Activated CD8-positive, alpha-beta T cell treated with anti-CD3 and anti-CD28 coated beads for 36 hours (primary cell): ENCODE data around the gene ABHD17C. TPM values are rescaled to one million over a fixed set of nuclear protein-coding genes. Genes with fewer than 3 reads are reported as not detected.

Source experiments
- ATAC-seq: fragments of 200-7000 bp; cut with Tn5 transposase; one replicate; pipeline ENCODE4 v1.10.0; 2021; ENCODE audit warnings: mild to moderate bottlenecking, moderate library complexity
- CTCF ChIA-PET: fragments of 350-600 bp; sonication (Branson Sonifier 250); formaldehyde crosslinking; loops from one replicate; lab custom pipeline; 2021; ENCODE audit warnings: antibody characterized with exemption; lab: Charles Lee
- POLR2A ChIA-PET: fragments of 350-600 bp; sonication (Branson Sonifier 250); formaldehyde crosslinking; loops from one replicate; lab custom pipeline; 2021; ENCODE audit warnings: antibody characterized with exemption; lab: Charles Lee
- DNase-seq: peaks from one replicate; pipeline ENCODE4 v3.0.0-alpha.2; 2020
- H3K27ac Mint-ChIP-seq: one replicate; pipeline ENCODE4 v1.8.0; 2021; ENCODE audit warnings: mild to moderate bottlenecking, mixed read lengths
- H3K27me3 Mint-ChIP-seq: one replicate; pipeline ENCODE4 v1.8.0; 2021; ENCODE audit warnings: mixed read lengths
- H3K36me3 Mint-ChIP-seq: one replicate; pipeline ENCODE4 v1.8.0; 2021; ENCODE audit warnings: low read depth, mixed read lengths
- H3K4me1 Mint-ChIP-seq: one replicate; pipeline ENCODE4 v1.8.0; 2021; ENCODE audit warnings: low read depth, mixed read lengths
- H3K4me3 Mint-ChIP-seq: one replicate; pipeline ENCODE4 v1.8.0; 2021; ENCODE audit warnings: mild to moderate bottlenecking, moderate library complexity, mixed read lengths
- H3K9me3 Mint-ChIP-seq: one replicate; pipeline ENCODE4 v1.8.0; 2021; ENCODE audit warnings: mixed read lengths
- CTCF ChIP-seq: fragments of 200-600 bp; IDR thresholded peaks from one replicate; pipeline ENCODE4 v1.8.0; 2022; ENCODE audit warnings: antibody characterized with exemption, mild to moderate bottlenecking
- intact Hi-C: fragments of 100-400 bp; cut with micrococcal nuclease; formaldehyde crosslinking; loops from one replicate; pipeline ENCODE4 v1.10.0; 2022
- total RNA-seq, 2 experiments: library from RNA; stranded (reverse); gene quantifications; one replicate each; pipeline ENCODE4 v1.2.3, GENCODE V29; 2021

Gene ABHD17C
- total RNA-seq, 2 experiments from 2014 or later = 5.4 to 5.6 TPM

GRCh38 chr15:80660119-80660518 is 35.0 kb upstream of the ABHD17C start:
- peaks cover 16% of the 10 kb centered on the region for H3K27me3 Mint-ChIP-seq
- H3K27ac Mint-ChIP-seq = no peak overlapping the region
- H3K9me3 Mint-ChIP-seq = peaks cover 4% of the 10 kb centered on the region
- H3K36me3 Mint-ChIP-seq = no peaks in the 10 kb centered on the region
- ChIA-PET POLR2A (no interaction called here), CTCF (interaction anchor here (1.8 kb wide), 1 partner anchor 116 kb away, joined by 6 read pairs; no protein-coding TSS in a partner anchor)
- ATAC-seq (no peak), DNase-seq (no peak)
- intact Hi-C loops = no loop called here
- H3K4me1 Mint-ChIP-seq = no peaks in the 10 kb centered on the region
- no peak for TF ChIP-seq CTCF
- H3K4me3 Mint-ChIP-seq = no peak overlapping the region

GRCh38 chr15:80662129-80662528 is 33.0 kb upstream of the ABHD17C start:
- POLR2A ChIA-PET = no interaction called here
- TF ChIP-seq CTCF = no peak
- H3K9me3 Mint-ChIP-seq = no peaks in the 10 kb centered on the region
- DNase-seq (no peak), ATAC-seq (no peak)
- H3K27ac Mint-ChIP-seq = no peak overlapping the region
- intact Hi-C loops = no loop called here
- CTCF ChIA-PET = no interaction called here
- H3K36me3 Mint-ChIP-seq = no peaks in the 10 kb centered on the region
- H3K4me3 Mint-ChIP-seq = no peak overlapping the region
- H3K27me3 Mint-ChIP-seq = peaks cover 18% of the 10 kb centered on the region
- H3K4me1 Mint-ChIP-seq = no peaks in the 10 kb centered on the region

- ChIA-PET POLR2A (no interaction called here), CTCF (no interaction called here)
- DNase-seq = no peak
- Mint-ChIP-seq H3K4me3 (no peak overlapping the region), H3K9me3 (no peaks in the 10 kb centered on the region), H3K36me3 (no peaks in the 10 kb centered on the region), H3K27me3 (peaks cover 18% of the 10 kb centered on the region), H3K27ac (no peak overlapping the region), H3K4me1 (no peaks in the 10 kb centered on the region)
- intact Hi-C loops = no loop called here
- no peak for TF ChIP-seq CTCF
- ATAC-seq = no peak
Measured at GRCh38 chr15:80662757-80663553, 32.2 kb upstream of the ABHD17C start.

GRCh38 chr15:80665151-80665550 is 30.0 kb upstream of the ABHD17C start:
- ATAC-seq (no peak), DNase-seq (no peak)
- no peak for TF ChIP-seq CTCF
- Mint-ChIP-seq H3K4me1 (no peaks in the 10 kb centered on the region), H3K27me3 (peaks cover 11% of the 10 kb centered on the region), H3K4me3 (no peak overlapping the region), H3K27ac (no peak overlapping the region), H3K9me3 (no peaks in the 10 kb centered on the region), H3K36me3 (no peaks in the 10 kb centered on the region)
- intact Hi-C loops = no loop called here
- ChIA-PET CTCF (no interaction called here), POLR2A (no interaction called here)

GRCh38 chr15:80667936-80668335 is 27.2 kb upstream of the ABHD17C start:
- intact Hi-C loops = no loop called here
- Mint-ChIP-seq H3K4me1 (no peaks in the 10 kb centered on the region), H3K27ac (no peak overlapping the region), H3K36me3 (no peaks in the 10 kb centered on the region), H3K9me3 (no peaks in the 10 kb centered on the region), H3K27me3 (peaks cover 4% of the 10 kb centered on the region), H3K4me3 (no peak overlapping the region)
- ChIA-PET POLR2A (interaction anchor here (0.7 kb wide), 1 partner anchor 277 kb away, joined by 3 read pairs; no protein-coding TSS in a partner anchor), CTCF (no interaction called here)
- ATAC-seq = no peak
- TF ChIP-seq CTCF = no peak
- DNase-seq = no peak
